GM23248 (cell line): ENCODE data around the gene GCN1.

ENCODE experiments used
- EZH2 ChIP-seq: fragments of 200-600 bp; sonication (generic); IDR thresholded peaks from 2 replicates; pipeline ENCODE4 v1.6.1; 2018; ENCODE audit warnings: antibody characterized with exemption, mild to moderate bottlenecking; ENCODE audit not compliant: insufficient read depth, poor library complexity, severe bottlenecking
- EZH2phosphoT487 ChIP-seq: fragments of 200-600 bp; sonication (generic); IDR thresholded peaks from 2 replicates; pipeline ENCODE4 v1.6.1; 2018; ENCODE audit warnings: antibody characterized with exemption, moderate library complexity, mild to moderate bottlenecking, low read depth; ENCODE audit not compliant: insufficient read depth

- no peak for TF ChIP-seq EZH2phosphoT487
- TF ChIP-seq EZH2 = no peak
Observed at GRCh38 chr12:120101617-120102016, 92.9 kb downstream of the GCN1 start.
